ENCODE measurements around the gene AMER2. TPM values are rescaled to one million over a fixed set of nuclear protein-coding genes. Genes with fewer than 3 reads are reported as not detected.

The AMER2 gene
- total RNA-seq, 1 donor = not detected

GRCh38 chr13:25131881-25132420 lies 40.1 kb downstream of the AMER2 start:
- H3K27ac ChIP-seq (ENCODE audit: low read depth, low read length) = no peak overlapping the region
- no peaks in the 10 kb centered on the region for H3K36me3 ChIP-seq (ENCODE audit: insufficient read depth, low read length)
- H3K27me3 ChIP-seq (ENCODE audit: insufficient read depth, low read length) = no peaks in the 10 kb centered on the region
- no peak overlapping the region for H3K4me2 ChIP-seq (ENCODE audit: insufficient read depth, low read length)
- no peak overlapping the region for H3K4me3 ChIP-seq (ENCODE audit: insufficient read depth, low read length)
- H4K20me1 ChIP-seq (ENCODE audit: insufficient read depth, low read length) = no peaks in the 10 kb centered on the region
- TF ChIP-seq, protein P1, sequence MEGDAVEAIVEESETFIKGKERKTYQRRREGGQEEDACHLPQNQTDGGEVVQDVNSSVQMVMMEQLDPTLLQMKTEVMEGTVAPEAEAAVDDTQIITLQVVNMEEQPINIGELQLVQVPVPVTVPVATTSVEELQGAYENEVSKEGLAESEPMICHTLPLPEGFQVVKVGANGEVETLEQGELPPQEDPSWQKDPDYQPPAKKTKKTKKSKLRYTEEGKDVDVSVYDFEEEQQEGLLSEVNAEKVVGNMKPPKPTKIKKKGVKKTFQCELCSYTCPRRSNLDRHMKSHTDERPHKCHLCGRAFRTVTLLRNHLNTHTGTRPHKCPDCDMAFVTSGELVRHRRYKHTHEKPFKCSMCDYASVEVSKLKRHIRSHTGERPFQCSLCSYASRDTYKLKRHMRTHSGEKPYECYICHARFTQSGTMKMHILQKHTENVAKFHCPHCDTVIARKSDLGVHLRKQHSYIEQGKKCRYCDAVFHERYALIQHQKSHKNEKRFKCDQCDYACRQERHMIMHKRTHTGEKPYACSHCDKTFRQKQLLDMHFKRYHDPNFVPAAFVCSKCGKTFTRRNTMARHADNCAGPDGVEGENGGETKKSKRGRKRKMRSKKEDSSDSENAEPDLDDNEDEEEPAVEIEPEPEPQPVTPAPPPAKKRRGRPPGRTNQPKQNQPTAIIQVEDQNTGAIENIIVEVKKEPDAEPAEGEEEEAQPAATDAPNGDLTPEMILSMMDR (IDR thresholded peaks at IDR 0.05; ENCODE audit: extremely low read depth, low read depth, low read length) = no peak
- no peaks in the 10 kb centered on the region for H3K4me1 ChIP-seq (ENCODE audit: insufficient read depth, low read length)
- H2AFZ ChIP-seq (ENCODE audit: low read length) = no peak overlapping the region
- no peaks in the 10 kb centered on the region for H3K79me2 ChIP-seq (ENCODE audit: insufficient read depth, low read length)
- DNase-seq (ENCODE audit: insufficient read length, low spot score, missing footprints) = no peak
- peaks cover 4% of the 10 kb centered on the region for H3K9me3 ChIP-seq (ENCODE audit: low read depth, low read length)

- Histone ChIP-seq H3K9me3 (ENCODE audit: low read depth, low read length) (peaks cover 4% of the 10 kb centered on the region), H3K4me3 (ENCODE audit: insufficient read depth, low read length) (no peak overlapping the region), H3K4me1 (ENCODE audit: insufficient read depth, low read length) (no peaks in the 10 kb centered on the region), H4K20me1 (ENCODE audit: insufficient read depth, low read length) (no peaks in the 10 kb centered on the region), H3K79me2 (ENCODE audit: insufficient read depth, low read length) (no peaks in the 10 kb centered on the region), H3K27me3 (ENCODE audit: insufficient read depth, low read length) (no peaks in the 10 kb centered on the region), H3K36me3 (ENCODE audit: insufficient read depth, low read length) (no peaks in the 10 kb centered on the region), H2AFZ (ENCODE audit: low read length) (no peak overlapping the region), H3K27ac (ENCODE audit: low read depth, low read length) (no peak overlapping the region), H3K4me2 (ENCODE audit: insufficient read depth, low read length) (no peak overlapping the region)
- TF ChIP-seq, protein P1 (IDR thresholded peaks at IDR 0.05; ENCODE audit: extremely low read depth, low read depth, low read length) = no peak
- no peak for DNase-seq (ENCODE audit: insufficient read length, low spot score, missing footprints)
Observed at GRCh38 chr13:25130944-25131343, 41.1 kb downstream of the AMER2 start.

- H3K4me1 ChIP-seq (ENCODE audit: insufficient read depth, low read length) = no peaks in the 10 kb centered on the region
- no peaks in the 10 kb centered on the region for H3K9me3 ChIP-seq (ENCODE audit: low read depth, low read length)
- H3K4me3 ChIP-seq (ENCODE audit: insufficient read depth, low read length) = no peak overlapping the region
- no peak overlapping the region for H2AFZ ChIP-seq (ENCODE audit: low read length)
- H3K27me3 ChIP-seq (ENCODE audit: insufficient read depth, low read length) = no peaks in the 10 kb centered on the region
- H3K27ac ChIP-seq (ENCODE audit: low read depth, low read length) = no peak overlapping the region
- H4K20me1 ChIP-seq (ENCODE audit: insufficient read depth, low read length) = no peaks in the 10 kb centered on the region
- no peak for DNase-seq (ENCODE audit: insufficient read length, low spot score, missing footprints)
- TF ChIP-seq, protein P1 (IDR thresholded peaks at IDR 0.05; ENCODE audit: extremely low read depth, low read depth, low read length) = no peak
- no peaks in the 10 kb centered on the region for H3K36me3 ChIP-seq (ENCODE audit: insufficient read depth, low read length)
- H3K4me2 ChIP-seq (ENCODE audit: insufficient read depth, low read length) = no peak overlapping the region
- no peaks in the 10 kb centered on the region for H3K79me2 ChIP-seq (ENCODE audit: insufficient read depth, low read length)
Observed at GRCh38 chr13:25118378-25118905, 53.6 kb downstream of the AMER2 start.

DNA sequence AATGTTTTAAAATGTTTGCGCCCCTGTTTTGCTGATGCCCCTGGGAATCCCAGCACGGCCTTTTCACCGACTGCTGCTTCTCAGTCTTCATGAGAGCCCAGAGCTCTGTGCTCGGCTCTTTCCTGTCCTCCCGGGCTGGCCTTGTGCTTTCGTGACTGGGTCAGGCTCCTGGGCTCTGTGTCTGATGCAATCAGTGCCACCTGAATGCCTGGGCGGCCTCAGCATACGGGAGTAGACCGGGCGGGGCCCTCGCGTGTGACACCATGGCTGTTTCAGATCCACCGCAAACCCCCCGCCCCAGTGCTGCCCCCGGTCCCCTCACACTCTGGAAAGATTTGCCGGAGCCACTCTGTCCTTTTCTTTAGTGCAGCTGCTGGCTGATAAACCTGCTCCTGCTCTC lies 54.8 kb downstream of the AMER2 start:
- H2AFZ ChIP-seq (ENCODE audit: low read length) = no peak overlapping the region
- peaks cover 5% of the 10 kb centered on the region for H3K27me3 ChIP-seq (ENCODE audit: insufficient read depth, low read length)
- no peak overlapping the region for H3K27ac ChIP-seq (ENCODE audit: low read depth, low read length)
- H3K4me3 ChIP-seq (ENCODE audit: insufficient read depth, low read length) = no peak overlapping the region
- no peaks in the 10 kb centered on the region for H3K36me3 ChIP-seq (ENCODE audit: insufficient read depth, low read length)
- H3K4me2 ChIP-seq (ENCODE audit: insufficient read depth, low read length) = no peak overlapping the region
- no peaks in the 10 kb centered on the region for H3K4me1 ChIP-seq (ENCODE audit: insufficient read depth, low read length)
- DNase-seq (ENCODE audit: insufficient read length, low spot score, missing footprints) = no peak
- H4K20me1 ChIP-seq (ENCODE audit: insufficient read depth, low read length) = no peaks in the 10 kb centered on the region
- TF ChIP-seq, protein P1 (IDR thresholded peaks at IDR 0.05; ENCODE audit: extremely low read depth, low read depth, low read length) = no peak
- no peaks in the 10 kb centered on the region for H3K9me3 ChIP-seq (ENCODE audit: low read depth, low read length)
- H3K79me2 ChIP-seq (ENCODE audit: insufficient read depth, low read length) = no peaks in the 10 kb centered on the region
